Measurements from ENCODE around the gene TET2.

DNA sequence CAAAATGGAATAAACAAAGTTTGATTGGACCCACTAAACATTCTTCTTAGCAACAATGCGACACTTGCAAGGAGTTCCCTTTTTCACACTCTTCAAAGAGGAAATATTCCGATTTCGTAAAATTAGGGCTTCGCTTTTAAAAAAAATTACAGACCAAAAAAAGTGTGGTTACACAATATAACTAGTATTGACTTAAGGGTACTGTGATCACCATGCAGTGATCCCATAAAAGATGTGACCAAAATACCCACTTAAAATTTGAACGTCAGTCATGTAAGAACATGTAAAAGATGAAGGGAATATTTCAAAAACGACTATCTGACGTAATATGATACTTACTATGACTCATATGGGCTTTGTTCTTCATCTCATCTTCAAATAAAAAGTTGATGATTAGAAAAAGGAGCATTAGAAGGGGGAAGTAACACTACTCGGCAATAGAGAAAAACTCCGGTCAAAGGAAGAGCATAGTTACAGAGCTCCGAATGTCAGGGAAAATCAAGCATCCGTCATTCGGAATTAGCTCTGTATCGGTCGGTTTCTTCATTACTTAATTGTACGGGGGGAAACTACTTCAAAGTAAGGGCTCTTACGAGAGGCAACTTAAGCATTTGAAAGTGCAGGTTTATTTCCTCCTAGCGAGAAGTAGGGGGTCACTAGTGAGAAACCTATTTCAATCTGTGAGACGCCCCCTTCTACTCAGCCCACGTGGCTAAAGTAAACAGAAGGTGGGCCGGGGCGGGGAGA is 1.3 kb upstream of the TET2 start:
- TF ChIP-seq, protein P1, sequence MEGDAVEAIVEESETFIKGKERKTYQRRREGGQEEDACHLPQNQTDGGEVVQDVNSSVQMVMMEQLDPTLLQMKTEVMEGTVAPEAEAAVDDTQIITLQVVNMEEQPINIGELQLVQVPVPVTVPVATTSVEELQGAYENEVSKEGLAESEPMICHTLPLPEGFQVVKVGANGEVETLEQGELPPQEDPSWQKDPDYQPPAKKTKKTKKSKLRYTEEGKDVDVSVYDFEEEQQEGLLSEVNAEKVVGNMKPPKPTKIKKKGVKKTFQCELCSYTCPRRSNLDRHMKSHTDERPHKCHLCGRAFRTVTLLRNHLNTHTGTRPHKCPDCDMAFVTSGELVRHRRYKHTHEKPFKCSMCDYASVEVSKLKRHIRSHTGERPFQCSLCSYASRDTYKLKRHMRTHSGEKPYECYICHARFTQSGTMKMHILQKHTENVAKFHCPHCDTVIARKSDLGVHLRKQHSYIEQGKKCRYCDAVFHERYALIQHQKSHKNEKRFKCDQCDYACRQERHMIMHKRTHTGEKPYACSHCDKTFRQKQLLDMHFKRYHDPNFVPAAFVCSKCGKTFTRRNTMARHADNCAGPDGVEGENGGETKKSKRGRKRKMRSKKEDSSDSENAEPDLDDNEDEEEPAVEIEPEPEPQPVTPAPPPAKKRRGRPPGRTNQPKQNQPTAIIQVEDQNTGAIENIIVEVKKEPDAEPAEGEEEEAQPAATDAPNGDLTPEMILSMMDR (conservative IDR thresholded peaks at IDR 0.05) = no peak
- no peak for TF ChIP-seq ZFX (IDR thresholded peaks at IDR 0.05)

Measured in C4-2B (cell line).